Measurements from ENCODE around the gene HIRA. TPM values are rescaled to one million over a fixed set of nuclear protein-coding genes. Genes with fewer than 3 reads are reported as not detected.
A peak's percentile ranks its signal among the peaks of the same experiment; 100 is the strongest.
"Not testable (repeated sequence)": the region's sequence is repeated elsewhere in the genome, so short reads cannot be mapped to it uniquely, and the experiment has no call there.

HIRA gene
- total RNA-seq, 2 donors from 2014 or later, result 30.7 to 36.6 TPM

- not testable (repeated sequence) for H3K27me3 Mint-ChIP-seq (ENCODE audit: low read depth); DNase-seq; ATAC-seq (replicated peaks in 1 of 2); H3K27ac Mint-ChIP-seq; H3K4me1 Mint-ChIP-seq (ENCODE audit: low read depth); H3K4me3 Mint-ChIP-seq
- Mint-ChIP-seq H3K36me3 (ENCODE audit: insufficient read depth in 2 of 2) (peaks cover 9 to 12% of the 10 kb centered on the region in 2 donors), H3K9me3 (peaks cover 6 to 13% of the 10 kb centered on the region in 2 donors)
These were observed 111.4 kb downstream of the HIRA start for GRCh38 chr22:19320136-19320535.

GRCh38 chr22:19319281-19319680, 112.3 kb downstream of the HIRA start:
- H3K36me3 Mint-ChIP-seq (ENCODE audit: insufficient read depth in 2 of 2), result peaks cover 9 to 14% of the 10 kb centered on the region in 2 donors
- no peak for ATAC-seq (replicated peaks in 1 of 2)
- no peaks in the 10 kb centered on the region for H3K27me3 Mint-ChIP-seq (ENCODE audit: low read depth)
- H3K4me1 Mint-ChIP-seq (ENCODE audit: low read depth), result no peaks in the 10 kb centered on the region
- peaks cover 7 to 13% of the 10 kb centered on the region in 2 donors for H3K9me3 Mint-ChIP-seq
- no peak for DNase-seq
- no peak overlapping the region for H3K27ac Mint-ChIP-seq
- H3K4me3 Mint-ChIP-seq, result no peak overlapping the region

GRCh38 chr22:19317865-19318264, 113.7 kb downstream of the HIRA start:
- Mint-ChIP-seq H3K9me3 (peaks cover 9 to 16% of the 10 kb centered on the region in 2 donors), H3K36me3 (ENCODE audit: insufficient read depth in 2 of 2) (peaks cover 9 to 16% of the 10 kb centered on the region in 2 donors), H3K4me1 (ENCODE audit: low read depth) (no peaks in the 10 kb centered on the region), H3K27ac (no peak overlapping the region), H3K27me3 (ENCODE audit: low read depth) (no peaks in the 10 kb centered on the region), H3K4me3 (no peak overlapping the region)
- no peak for DNase-seq
- ATAC-seq (replicated peaks in 1 of 2), result no peak

- Mint-ChIP-seq H3K27me3 (ENCODE audit: low read depth) (no peaks in the 10 kb centered on the region), H3K4me3 (no peak overlapping the region)
These were observed 123.7 kb downstream of the HIRA start for GRCh38 chr22:19307872-19308271.

GRCh38 chr22:19306535-19306934, 125.0 kb downstream of the HIRA start:
- not testable (repeated sequence) for DNase-seq; H3K4me1 Mint-ChIP-seq (ENCODE audit: low read depth); H3K36me3 Mint-ChIP-seq (ENCODE audit: insufficient read depth in 2 of 2); H3K27me3 Mint-ChIP-seq (ENCODE audit: low read depth); ATAC-seq (replicated peaks in 1 of 2); H3K4me3 Mint-ChIP-seq; H3K9me3 Mint-ChIP-seq; H3K27ac Mint-ChIP-seq

More at GRCh38 chr22:19307872-19308271, 123.7 kb downstream of the HIRA start:
- DNase-seq (no peak), ATAC-seq (replicated peaks in 1 of 2) (no peak)
- H3K4me1 Mint-ChIP-seq (ENCODE audit: low read depth), result no peaks in the 10 kb centered on the region
- H3K36me3 Mint-ChIP-seq (ENCODE audit: insufficient read depth in 2 of 2), result no peaks in the 10 kb centered on the region
- H3K9me3 Mint-ChIP-seq, result no peaks in the 10 kb centered on the region
- H3K27ac Mint-ChIP-seq, result no peak overlapping the region

- DNase-seq (no peak), ATAC-seq (replicated peaks in 1 of 2) (no peak)
- Mint-ChIP-seq H3K4me1 (ENCODE audit: low read depth) (no peaks in the 10 kb centered on the region), H3K4me3 (no peak overlapping the region), H3K27ac (no peak overlapping the region), H3K36me3 (ENCODE audit: insufficient read depth in 2 of 2) (no peaks in the 10 kb centered on the region), H3K9me3 (no peaks in the 10 kb centered on the region), H3K27me3 (ENCODE audit: low read depth) (no peaks in the 10 kb centered on the region)
These were observed 127.0 kb downstream of the HIRA start for GRCh38 chr22:19304547-19304946.

GRCh38 chr22:19303785-19304184, 127.7 kb downstream of the HIRA start:
- no peak overlapping the region for H3K27ac Mint-ChIP-seq
- ATAC-seq (replicated peaks in 1 of 2) (no peak), DNase-seq (no peak)
- H3K9me3 Mint-ChIP-seq, result no peaks in the 10 kb centered on the region
- no peaks in the 10 kb centered on the region for H3K36me3 Mint-ChIP-seq (ENCODE audit: insufficient read depth in 2 of 2)
- H3K27me3 Mint-ChIP-seq (ENCODE audit: low read depth), result no peaks in the 10 kb centered on the region
- H3K4me1 Mint-ChIP-seq (ENCODE audit: low read depth), result no peaks in the 10 kb centered on the region
- H3K4me3 Mint-ChIP-seq, result no peak overlapping the region

- H3K27ac Mint-ChIP-seq, result no peak overlapping the region
- no peaks in the 10 kb centered on the region for H3K36me3 Mint-ChIP-seq (ENCODE audit: insufficient read depth in 2 of 2)
- H3K9me3 Mint-ChIP-seq, result no peaks in the 10 kb centered on the region
- no peak for DNase-seq
- peaks cover 3% of the 10 kb centered on the region for H3K27me3 Mint-ChIP-seq (ENCODE audit: low read depth)
- peaks cover 10% of the 10 kb centered on the region for H3K4me1 Mint-ChIP-seq (ENCODE audit: low read depth)
- no peak for ATAC-seq (replicated peaks in 1 of 2)
- no peak overlapping the region for H3K4me3 Mint-ChIP-seq
These were observed 135.8 kb downstream of the HIRA start for GRCh38 chr22:19295733-19296132.

GRCh38 chr22:19292458-19293230, 138.9 kb downstream of the HIRA start:
- DNase-seq (no peak), ATAC-seq (replicated peaks in 1 of 2) (no peak)
- Mint-ChIP-seq H3K9me3 (no peaks in the 10 kb centered on the region), H3K27me3 (ENCODE audit: low read depth) (peaks cover 31% of the 10 kb centered on the region), H3K4me3 (peak overlapping the region; percentile 91 to 94), H3K4me1 (ENCODE audit: low read depth) (peaks cover 18% of the 10 kb centered on the region), H3K27ac (peak overlapping the region; percentile 71), H3K36me3 (ENCODE audit: insufficient read depth in 2 of 2) (no peaks in the 10 kb centered on the region)

- Mint-ChIP-seq H3K36me3 (ENCODE audit: insufficient read depth in 2 of 2) (no peaks in the 10 kb centered on the region), H3K9me3 (no peaks in the 10 kb centered on the region), H3K4me1 (ENCODE audit: low read depth) (peaks cover 18% of the 10 kb centered on the region), H3K27me3 (ENCODE audit: low read depth) (peaks cover 39% of the 10 kb centered on the region), H3K27ac (peak within 1 kb of the TSS; percentile 71), H3K4me3 (peak within 1 kb of the TSS; percentile 91 to 94)
- ATAC-seq (replicated peaks in 1 of 2) (peak; percentile 75 to 80), DNase-seq (peak; percentile 81 to 83)
These were observed 139.7 kb downstream of the HIRA start, which contains the start of gene CLTCL1 for GRCh38 chr22:19291580-19292457. CLTCL1 (minus strand) TSS chr22:19291719; CDS start chr22:19291641, 78 bp downstream.

- no peaks in the 10 kb centered on the region for H3K9me3 Mint-ChIP-seq
- peak overlapping the region; percentile 84 to 89 for H3K4me3 Mint-ChIP-seq
- DNase-seq (peak; percentile 38 to 39), ATAC-seq (replicated peaks in 1 of 2) (peak; percentile 49 to 52)
- no peaks in the 10 kb centered on the region for H3K36me3 Mint-ChIP-seq (ENCODE audit: insufficient read depth in 2 of 2)
- H3K27me3 Mint-ChIP-seq (ENCODE audit: low read depth), result peaks cover 41% of the 10 kb centered on the region
- peaks cover 18% of the 10 kb centered on the region for H3K4me1 Mint-ChIP-seq (ENCODE audit: low read depth)
- no peak overlapping the region for H3K27ac Mint-ChIP-seq
These were observed 140.3 kb downstream of the HIRA start for GRCh38 chr22:19291218-19291579.

- DNase-seq, result peak in 1 of 2 donors; percentile 8
- H3K4me1 Mint-ChIP-seq (ENCODE audit: low read depth), result peaks cover 18% of the 10 kb centered on the region
- H3K4me3 Mint-ChIP-seq, result peak overlapping the region; percentile 84 to 89
- ATAC-seq (replicated peaks in 1 of 2), result no peak
- no peaks in the 10 kb centered on the region for H3K36me3 Mint-ChIP-seq (ENCODE audit: insufficient read depth in 2 of 2)
- no peak overlapping the region for H3K27ac Mint-ChIP-seq
- peaks cover 41% of the 10 kb centered on the region for H3K27me3 Mint-ChIP-seq (ENCODE audit: low read depth)
- H3K9me3 Mint-ChIP-seq, result no peaks in the 10 kb centered on the region
These were observed 140.9 kb downstream of the HIRA start for GRCh38 chr22:19290400-19291217.

Data from activated T-cell treated with anti-CD3 and anti-CD28 coated beads, Interleukin-2, amount 50 U/mL, for 72 hours (primary cell).